NCI-H82 treated with DMSO at 0.1 percent for 48 hours (cell line): ENCODE measurements around the gene ZNF780B.

ENCODE experiments used
- DNase-seq: peaks from one replicate; lab custom pipeline; 2025; ENCODE audit not compliant: unreplicated experiment; lab: John Stamatoyannopoulos, UW

Gene ZNF780B

DNA sequence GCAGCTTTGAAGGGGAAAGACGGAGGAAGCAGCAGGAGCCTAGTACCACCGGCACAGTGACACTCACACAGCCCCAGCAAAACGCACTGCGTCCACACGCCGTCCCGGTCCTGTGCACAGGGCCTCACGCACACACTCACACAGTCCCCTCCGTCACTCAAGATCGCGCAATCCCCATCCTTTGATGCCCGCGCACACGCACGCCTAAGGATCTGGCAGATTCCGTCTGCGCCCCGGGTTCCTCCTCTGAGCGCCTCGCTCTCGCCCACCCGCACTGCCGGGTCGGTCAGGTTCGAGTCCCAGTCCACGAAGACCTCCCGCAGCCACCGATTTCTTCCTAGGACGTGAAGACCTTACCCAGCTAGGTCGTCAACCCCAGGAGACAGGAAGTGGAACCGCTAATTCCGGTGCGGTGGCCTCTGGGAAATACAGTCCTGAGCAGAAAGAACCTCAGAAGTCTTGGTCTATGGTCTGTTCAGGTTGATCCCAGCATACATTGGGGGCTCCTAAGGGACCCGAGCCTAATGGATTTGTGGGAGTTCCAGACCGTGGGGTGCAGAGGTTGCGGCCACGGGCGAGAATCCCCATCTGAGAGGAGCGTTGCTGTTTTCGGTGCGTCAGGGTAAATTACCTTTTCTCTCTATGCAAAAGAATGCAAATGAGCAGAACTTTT is at the start of gene ZNF780B:
ZNF780B (minus strand) TSS at position 400 of the 673 bp plus-strand sequence. CDS start 5,899 bp downstream, outside the sequence.
- DNase-seq = peak; percentile 73

DNA sequence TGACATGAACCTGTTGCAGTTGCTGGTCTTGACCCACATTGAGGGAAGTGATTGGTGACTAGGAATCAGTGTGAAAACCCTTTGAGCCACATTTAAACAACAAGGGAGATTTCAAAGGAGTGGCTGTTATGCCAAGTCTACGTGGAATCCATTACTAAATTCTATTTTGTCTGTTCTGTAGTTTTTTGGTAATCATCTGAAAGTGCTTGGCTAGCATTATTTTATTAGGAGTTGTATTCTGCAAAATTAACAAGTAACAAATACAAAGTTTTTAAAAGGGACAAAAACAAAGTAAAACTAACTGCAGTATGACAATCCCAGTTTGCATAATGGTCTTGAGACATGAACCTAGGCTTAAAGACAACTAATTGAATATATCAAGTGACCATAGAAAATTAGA is 48.7 kb upstream of the ZNF780B start:
- DNase-seq = no peak

DNA sequence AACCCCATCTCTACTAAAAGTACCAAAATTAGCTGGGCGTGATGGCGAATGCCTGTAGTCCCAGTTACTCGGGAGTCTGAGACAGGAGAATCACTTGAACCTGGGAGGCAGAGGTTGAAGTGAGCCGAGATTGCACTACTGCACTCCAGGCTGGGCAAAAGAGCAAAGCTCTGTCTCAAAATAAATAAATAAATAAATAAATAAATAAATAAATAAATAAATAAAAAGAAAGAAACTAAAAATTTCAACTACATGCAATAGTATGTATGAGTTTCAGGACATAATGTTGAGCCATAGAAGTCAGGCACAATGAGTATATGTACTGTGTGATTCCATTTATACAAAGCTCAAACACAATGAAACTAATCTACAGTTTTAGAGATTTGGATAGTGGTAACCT is 47.6 kb upstream of the ZNF780B start:
- no peak for DNase-seq

DNA sequence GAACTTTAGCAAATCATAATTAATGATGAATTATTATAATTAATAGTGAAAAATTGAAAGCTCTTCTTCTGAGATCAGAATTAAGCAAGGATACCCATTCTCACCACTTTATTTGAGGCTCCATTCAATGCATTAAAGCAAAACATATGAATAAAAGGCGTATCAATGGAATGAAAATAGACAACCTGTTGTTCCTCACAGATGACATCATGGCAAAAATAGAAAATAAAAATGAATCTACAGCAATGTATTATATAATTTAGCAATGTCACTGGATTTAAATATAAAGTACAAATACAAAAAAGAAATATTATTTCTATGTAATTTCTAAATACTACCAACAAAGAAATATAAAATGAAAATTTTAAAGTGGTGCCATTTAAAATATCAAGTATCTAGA is 45.8 kb upstream of the ZNF780B start:
- DNase-seq = no peak

DNA sequence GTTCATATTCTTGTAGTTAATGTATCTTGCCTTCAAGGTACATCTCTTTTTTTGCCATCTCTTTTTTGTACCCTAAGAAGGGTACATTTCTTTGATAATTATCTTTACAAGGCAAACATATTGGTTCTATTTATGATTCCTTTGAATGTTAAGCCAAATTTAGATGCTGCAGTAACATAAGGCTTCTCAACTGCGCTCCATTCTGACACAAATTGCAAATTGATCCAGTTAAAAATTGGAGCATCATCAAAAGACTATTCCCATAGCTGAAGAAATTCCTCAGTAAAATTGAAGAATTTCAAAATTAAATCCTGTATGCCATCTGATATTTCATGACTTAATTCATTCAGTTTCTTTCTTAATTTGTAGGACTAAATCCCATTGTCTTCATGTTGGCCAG is 37.4 kb upstream of the ZNF780B start:
- DNase-seq = no peak

DNA sequence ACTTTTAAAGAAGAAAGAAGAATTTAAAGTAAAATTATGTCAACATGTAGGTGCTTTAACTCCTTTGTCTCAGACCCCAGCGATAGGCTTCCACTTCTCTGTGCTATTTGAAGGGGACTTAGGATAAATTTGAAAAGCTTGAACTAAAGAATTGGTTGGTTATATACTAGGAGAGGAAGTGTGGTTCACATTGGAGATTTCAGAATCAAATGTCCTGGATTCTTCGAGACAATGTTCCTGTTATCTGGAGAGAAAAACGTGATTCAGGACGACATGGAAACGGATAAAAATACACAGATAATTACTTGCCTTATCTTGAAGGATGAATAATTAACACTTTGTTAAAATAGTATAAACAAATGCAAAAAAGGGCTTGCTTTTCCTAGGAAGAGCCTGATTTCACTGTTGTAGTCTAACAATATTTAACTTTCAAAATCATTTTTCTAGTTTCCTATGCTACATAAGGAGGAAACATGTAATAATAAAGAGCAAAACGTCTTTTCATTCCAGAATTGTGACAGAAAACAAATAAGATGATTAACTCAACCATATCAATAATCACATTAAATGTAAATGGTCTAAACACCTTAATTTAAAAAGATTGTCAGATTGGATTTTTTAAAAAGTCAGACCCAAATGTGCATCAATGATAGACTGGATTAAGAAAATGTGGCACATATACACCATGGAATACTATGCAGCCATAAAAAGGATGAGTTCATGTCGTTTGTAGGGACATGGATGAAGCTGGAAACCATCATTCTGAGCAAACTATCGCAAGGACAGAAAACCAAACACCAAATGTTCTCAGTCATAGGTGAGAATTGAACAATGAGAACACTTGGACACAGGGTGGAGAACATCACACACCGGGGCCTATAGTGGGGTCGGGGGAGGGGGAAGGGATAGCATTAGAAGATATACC is 35.4 kb upstream of the ZNF780B start:
- no peak for DNase-seq

GRCh38 chr19:40090241-40091204 is 34.5 kb upstream of the ZNF780B start, which contains the start of gene ZNF780A:
ZNF780A (minus strand) TSS chr19:40090943; CDS start chr19:40084753, 6,190 bp downstream.
- DNase-seq = peak; percentile 79

DNA sequence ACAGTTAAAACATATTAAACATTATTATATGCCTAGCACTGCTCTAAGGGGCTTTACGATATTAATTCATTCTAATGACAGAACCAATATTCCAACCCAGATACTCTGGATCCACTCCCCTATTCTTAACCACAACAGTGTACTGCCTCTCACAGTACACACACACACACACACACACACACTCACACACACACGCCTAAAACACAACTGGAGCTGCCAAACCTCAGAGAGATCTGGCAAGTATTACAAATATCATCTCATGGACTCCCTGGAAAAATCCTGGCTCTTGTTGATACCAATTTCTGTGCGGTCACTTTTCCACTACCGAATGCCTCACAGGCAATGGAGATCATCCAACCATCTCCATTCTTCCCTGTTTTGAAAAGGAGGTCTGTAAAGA is 33.4 kb upstream of the ZNF780B start:
- no peak for DNase-seq

DNA sequence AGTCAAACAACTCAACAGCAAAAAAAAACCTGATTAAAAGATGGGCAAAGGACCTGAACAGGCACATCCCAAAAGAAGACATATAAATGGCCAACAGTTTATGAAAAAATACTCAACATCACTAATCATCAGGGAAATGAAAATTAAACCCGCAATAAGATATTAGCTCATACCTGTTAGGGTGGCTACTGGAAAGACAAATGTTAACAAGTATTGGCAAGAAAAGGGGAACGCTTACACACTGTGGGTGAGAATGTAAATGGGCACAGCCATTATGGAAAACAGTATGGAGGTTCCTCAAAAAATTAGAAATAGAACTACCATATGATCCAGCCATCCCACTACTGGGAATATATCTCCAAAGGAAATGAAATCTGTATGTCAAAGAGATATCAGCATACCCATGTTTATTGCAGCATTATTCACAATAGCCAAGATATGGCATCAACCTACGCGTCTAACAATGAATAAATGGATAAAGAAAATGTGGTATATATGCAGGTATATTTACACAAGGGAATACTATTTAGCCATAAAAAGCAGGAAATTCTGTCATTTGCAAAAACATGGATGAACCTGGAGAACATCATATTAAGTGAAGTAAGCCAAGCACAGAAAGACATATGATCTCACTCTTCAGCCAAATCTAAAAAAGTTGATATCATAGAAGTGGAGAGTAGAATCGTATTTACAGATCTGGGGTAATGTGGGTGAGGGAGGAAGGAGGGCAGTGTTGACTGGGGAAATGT is 32.4 kb upstream of the ZNF780B start:
- DNase-seq = no peak

- DNase-seq = no peak
These were observed 28.9 kb upstream of the ZNF780B start for GRCh38 chr19:40084948-40085347.

DNA sequence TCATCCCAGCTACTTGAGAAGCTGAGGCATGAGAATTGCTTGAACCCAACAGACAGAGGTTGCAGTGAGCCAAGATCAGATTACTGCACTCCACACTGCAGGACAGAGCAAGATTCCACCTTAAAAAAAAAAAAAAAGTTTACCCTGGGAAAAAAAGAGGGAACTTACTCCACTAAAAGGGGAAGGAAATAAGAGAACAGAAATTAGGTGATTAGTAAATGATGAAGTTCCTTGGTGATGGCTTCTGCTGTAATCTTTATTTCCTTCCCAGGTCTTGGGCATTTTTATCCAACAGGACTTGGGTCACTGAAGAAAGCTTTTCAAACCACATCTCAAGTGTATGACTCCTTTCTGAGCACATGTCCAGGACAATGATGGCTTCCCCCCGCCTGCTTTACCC is 25.4 kb upstream of the ZNF780B start:
- DNase-seq = no peak

GRCh38 chr19:40080289-40080688 is 24.3 kb upstream of the ZNF780B start:
- no peak for DNase-seq

DNA sequence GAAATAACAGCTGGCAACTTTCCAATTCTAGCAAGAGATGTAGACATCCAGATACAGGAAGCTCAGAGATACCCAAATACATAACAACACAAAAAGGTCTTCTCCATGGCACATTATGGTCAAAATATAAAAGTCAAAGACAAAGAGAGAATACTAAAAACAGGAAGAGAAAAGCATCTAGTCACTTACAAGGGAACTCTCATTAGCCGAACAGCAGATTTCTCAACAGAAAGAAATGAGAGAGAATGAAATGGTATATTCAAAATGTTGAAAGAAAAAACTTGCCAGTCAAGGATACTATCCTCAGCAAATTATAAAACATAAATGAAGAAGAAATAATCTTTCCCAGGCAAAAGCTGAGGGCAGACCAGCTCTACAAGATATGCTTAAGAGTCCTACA is 22.3 kb upstream of the ZNF780B start:
- DNase-seq = no peak

DNA sequence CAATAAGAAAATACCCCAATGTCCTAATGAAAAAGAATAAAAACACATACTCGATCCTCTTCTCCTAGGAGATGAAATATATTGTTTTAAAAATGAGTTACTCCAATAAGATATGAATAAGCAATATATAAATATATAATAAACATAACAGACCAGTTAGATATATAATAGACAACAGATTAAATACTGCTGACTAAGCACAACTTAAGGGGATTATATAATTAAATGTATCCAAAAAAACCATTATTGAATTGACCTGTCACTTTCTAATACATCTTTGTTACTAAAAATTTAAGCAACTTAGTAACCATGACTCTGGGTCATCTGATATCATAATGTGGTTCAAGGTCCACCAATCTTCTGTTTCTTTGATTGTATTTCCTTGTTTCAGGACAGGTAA is 14.0 kb upstream of the ZNF780B start:
- DNase-seq = no peak

DNA sequence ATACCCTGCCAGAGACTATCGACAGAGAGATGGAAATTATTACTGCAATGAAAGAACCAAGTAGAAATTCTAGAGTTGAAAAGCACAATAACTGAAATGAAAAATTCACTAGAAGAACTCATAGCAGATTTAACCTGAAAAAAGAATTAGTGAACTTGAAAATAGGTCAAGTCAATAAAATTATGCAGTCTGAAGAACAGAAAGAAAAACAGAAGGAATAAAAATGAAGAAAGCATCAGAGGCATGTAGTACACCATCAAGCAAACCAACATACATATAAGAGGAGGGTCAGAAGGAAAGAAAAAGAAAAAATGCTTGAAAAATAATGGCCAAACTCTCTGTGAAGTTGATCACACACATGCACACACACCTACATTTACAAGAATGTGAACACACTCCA is 3.6 kb upstream of the ZNF780B start:
- no peak for DNase-seq

DNA sequence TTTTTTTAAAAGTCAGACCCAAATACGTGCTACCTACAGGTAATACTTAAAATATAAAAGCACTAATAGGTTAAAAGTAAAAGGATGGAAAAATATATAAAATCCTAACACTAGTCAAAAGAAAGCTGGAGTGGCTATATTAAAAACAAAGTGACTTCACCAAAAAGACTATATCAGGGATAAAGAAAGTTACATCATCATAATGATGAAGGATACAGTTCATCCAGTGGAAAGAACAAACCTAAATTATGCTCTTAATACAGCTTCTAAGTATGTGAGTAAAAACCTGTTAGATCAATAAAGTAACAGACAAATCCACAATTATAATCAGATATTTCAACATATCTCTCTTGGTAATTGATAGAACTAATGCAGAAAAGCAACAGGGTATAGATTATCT is 1.1 kb upstream of the ZNF780B start:
- no peak for DNase-seq

- no peak for DNase-seq
These were observed 474 bp upstream of the ZNF780B start for GRCh38 chr19:40056505-40056904.

DNA sequence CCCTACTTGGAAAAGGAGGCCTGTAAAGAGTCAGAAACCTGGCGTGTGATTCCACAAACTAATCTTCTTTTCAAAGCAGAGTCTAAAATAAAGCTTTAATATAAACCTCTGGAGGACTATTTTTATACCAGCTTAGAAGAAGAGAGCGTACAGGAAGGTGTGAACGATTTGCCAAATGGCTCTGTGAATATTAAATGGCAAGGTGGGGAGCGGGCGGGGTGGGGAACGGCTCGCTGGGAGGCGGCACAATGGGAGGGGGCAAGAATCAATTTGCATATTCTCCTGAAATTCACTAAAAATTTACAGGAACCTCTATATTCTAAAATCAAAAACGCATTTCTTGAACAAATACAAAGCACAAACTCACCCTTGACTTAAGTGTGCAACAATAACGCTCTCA is 982 bp downstream of the ZNF780B start:
- no peak for DNase-seq

- no peak for DNase-seq
These were observed 1.4 kb downstream of the ZNF780B start for GRCh38 chr19:40054632-40055031.

- no peak for DNase-seq
These were observed 2.5 kb downstream of the ZNF780B start for GRCh38 chr19:40053491-40053890.
